Upper lobe of left lung (tissue), 6 donors: ENCODE results near the gene HNRNPK. TPM values are rescaled to one million over a fixed set of nuclear protein-coding genes. Genes with fewer than 3 reads are reported as not detected.

Experiments
- ATAC-seq, 2 donors: fragments of 200-7000 bp; cut with Tn5 transposase; one replicate each; pipeline ENCODE4 v1.9.1; 2022; ENCODE audit warnings: mild to moderate bottlenecking in 2 of 2, moderate library complexity in 2 of 2; ENCODE audit not compliant: low FRiP score in 2 of 2
- DNase-seq, 2 donors: peaks; one replicate each; pipeline ENCODE4 v3.0.0-alpha.2; 2019 to 2020
- H3K27ac ChIP-seq, 4 donors: fragments of 200-600 bp; sonication (generic); one replicate each; pipeline ENCODE4 v1.5.1; 2016 to 2019
- H3K27me3 ChIP-seq, 4 donors: fragments of 200-600 bp; sonication (generic); one replicate each; pipeline ENCODE4 v1.5.1; 2017 to 2019
- H3K36me3 ChIP-seq, 4 donors: fragments of 200-600 bp; sonication (generic); one replicate each; pipeline ENCODE4 v1.5.1; 2016 to 2019
- H3K4me1 ChIP-seq, 4 donors: fragments of 200-600 bp; sonication (generic); one replicate each; pipeline ENCODE4 v1.5.1; 2018 to 2019
- H3K4me3 ChIP-seq, 4 donors: fragments of 200-600 bp; sonication (generic); one replicate each; pipeline ENCODE4 v1.5.1; 2017 to 2019; ENCODE audit warnings: mild to moderate bottlenecking in 2 of 4, moderate library complexity in 1 of 4
- H3K9me3 ChIP-seq, 4 donors: fragments of 200-600 bp; sonication (generic); one replicate each; pipeline ENCODE4 v1.5.1; 2018 to 2019
- CTCF ChIP-seq, 6 experiments: fragments of 450-650 bp in 4 of 6; fragments of 200-600 bp in 2 of 6; sonication (generic) in 2 of 6; IDR thresholded peaks; one replicate each; pipeline ENCODE4 v1.5.1; 2016 to 2019; ENCODE audit warnings: antibody characterized with exemption in 6 of 6
- EP300 ChIP-seq, 4 donors: sonication (generic); formaldehyde crosslinking; IDR thresholded peaks; one replicate each; pipeline ENCODE4 v1.5.1; 2017; ENCODE audit warnings: antibody characterized with exemption in 4 of 4, control low read depth in 2 of 4
- POLR2A ChIP-seq, 4 donors: fragments of 450-650 bp; IDR thresholded peaks; one replicate each; pipeline ENCODE4 v1.5.1; 2016 to 2017; ENCODE audit warnings: antibody characterized with exemption in 4 of 4, mild to moderate bottlenecking in 2 of 4
- POLR2AphosphoS5 ChIP-seq, 2 donors: sonication (generic); formaldehyde crosslinking; IDR thresholded peaks; one replicate each; pipeline ENCODE4 v1.5.1; 2017; ENCODE audit warnings: antibody characterized with exemption in 2 of 2
- WGBS, 2 donors: methylation state at CpG; one replicate each; pipeline ENCODE4 v1.1.5; 2017 to 2018; 5-methylcytosine and 5-hydroxymethylcytosine counted together
- total RNA-seq, 6 donors: library from RNA; depleted of rRNA in 4 of 6; stranded (reverse); fragments of >200 nt in 4 of 6; gene quantifications; one replicate each; pipeline versions ENCODE4 v1.1.0 to v1.2.1, GENCODE V29; 2016 to 2021
- donor health status: DM: no; HTN: no; CAD: no; lungs with moderate emphysema.
- donor health status: DM: no; HTN: yes; CAD: no; lungs with severe emphysema.

Gene HNRNPK
- total RNA-seq, 6 donors from 2014 or later, result 178 to 465 (median 359) TPM

GRCh38 chr9:83932011-83932410 lies 48.0 kb downstream of the HNRNPK start:
- TF ChIP-seq EP300 (IDR thresholded peaks at IDR 0.05) (no peak), POLR2A (IDR thresholded peaks at IDR 0.05) (no peak), CTCF (IDR thresholded peaks at IDR 0.05) (no peak)
- Histone ChIP-seq H3K27me3 (no peaks in the 10 kb centered on the region), H3K27ac (no peak overlapping the region), H3K36me3 (no peaks in the 10 kb centered on the region), H3K9me3 (no peaks in the 10 kb centered on the region), H3K4me3 (no peak overlapping the region), H3K4me1 (peaks cover 13 to 19% (median 15%) of the 10 kb centered on the region in 4 donors)
- WGBS, 2 donors, result 73 to 85% methylated on average over 2 of the region's 2 CpGs
- ATAC-seq (no peak), DNase-seq (no peak)

- DNase-seq, result no peak
- no peak for ATAC-seq
- Histone ChIP-seq H3K36me3 (no peaks in the 10 kb centered on the region), H3K4me1 (peaks cover 13 to 19% (median 15%) of the 10 kb centered on the region in 4 donors), H3K4me3 (no peak overlapping the region), H3K27ac (no peak overlapping the region), H3K27me3 (no peaks in the 10 kb centered on the region), H3K9me3 (no peaks in the 10 kb centered on the region)
- 85 to 88% methylated on average over 5 of the region's 5 CpGs for WGBS, 2 donors
- TF ChIP-seq EP300 (IDR thresholded peaks at IDR 0.05) (no peak), POLR2A (IDR thresholded peaks at IDR 0.05) (no peak)
Measured at GRCh38 chr9:83930881-83931280, 49.1 kb downstream of the HNRNPK start.

- no peak for DNase-seq
- H3K27ac ChIP-seq, result no peak overlapping the region
- no peak for TF ChIP-seq CTCF (IDR thresholded peaks at IDR 0.05)
- no peak for TF ChIP-seq POLR2A (IDR thresholded peaks at IDR 0.05)
- TF ChIP-seq EP300 (IDR thresholded peaks at IDR 0.05), result no peak
- H3K4me1 ChIP-seq, result no peaks in the 10 kb centered on the region
- H3K9me3 ChIP-seq, result no peaks in the 10 kb centered on the region
- no peaks in the 10 kb centered on the region for H3K36me3 ChIP-seq
- WGBS, 2 donors, result 90 to 97% methylated on average over 1 of the region's 1 CpG
- ATAC-seq, result no peak
- H3K4me3 ChIP-seq, result no peak overlapping the region
- no peaks in the 10 kb centered on the region for H3K27me3 ChIP-seq
Measured at GRCh38 chr9:83927591-83927990, 52.4 kb downstream of the HNRNPK start.

- Histone ChIP-seq H3K27me3 (no peaks in the 10 kb centered on the region), H3K36me3 (no peaks in the 10 kb centered on the region), H3K9me3 (no peaks in the 10 kb centered on the region), H3K27ac (peak within 1 kb of the TSS; percentile 95 to 99 (median 98)), H3K4me1 (peaks cover 6 to 20% (median 11%) of the 10 kb centered on the region in 4 donors), H3K4me3 (peak within 1 kb of the TSS; percentile 51 to 99 (median 96))
- ATAC-seq, result peak; percentile 99
- 0% methylated on average over 17 to 24 of the region's 92 CpGs for WGBS, 2 donors
- DNase-seq, result peak; percentile 100
- TF ChIP-seq EP300 (IDR thresholded peaks at IDR 0.05), result no peak
- TF ChIP-seq POLR2AphosphoS5 (IDR thresholded peaks at IDR 0.05), result peak; percentile 70 to 74
- peak; percentile 48 to 93 (median 72) for TF ChIP-seq CTCF (IDR thresholded peaks at IDR 0.05)
- peak in 3 of 4 donors; percentile 61 to 92 (median 85) for TF ChIP-seq POLR2A (IDR thresholded peaks at IDR 0.05)
Measured at GRCh38 chr9:83920927-83921707, 58.9 kb downstream of the HNRNPK start, which contains the start of gene KIF27. KIF27 (minus strand) TSS chr9:83921432; CDS start chr9:83915591, 5,841 bp downstream.

GRCh38 chr9:83920469-83920926 lies 59.5 kb downstream of the HNRNPK start:
- DNase-seq (peak in 1 of 2 donors; percentile 76), ATAC-seq (peak; percentile 41 to 46)
- peak overlapping the region; percentile 95 to 99 (median 98) for H3K27ac ChIP-seq
- WGBS, 2 donors, result 3 to 8% methylated on average over 12 to 16 of the region's 16 CpGs
- H3K4me3 ChIP-seq, result peak overlapping the region; percentile 51 to 99 (median 96)
- TF ChIP-seq EP300 (IDR thresholded peaks at IDR 0.05) (no peak), POLR2A (IDR thresholded peaks at IDR 0.05) (no peak), CTCF (IDR thresholded peaks at IDR 0.05) (no peak), POLR2AphosphoS5 (IDR thresholded peaks at IDR 0.05) (no peak)
- H3K36me3 ChIP-seq, result no peaks in the 10 kb centered on the region
- H3K27me3 ChIP-seq, result no peaks in the 10 kb centered on the region
- no peaks in the 10 kb centered on the region for H3K9me3 ChIP-seq
- peaks cover 6 to 20% (median 11%) of the 10 kb centered on the region in 4 donors for H3K4me1 ChIP-seq
